HL-60 (cell line): ENCODE results near the gene STAT5B.

Experiments used
- DNase-seq, 2 experiments: peaks; one replicate each; pipeline ENCODE4 v3.0.0-alpha.2; 2010 to 2020; ENCODE audit warnings: low read depth in 1 of 2, low spot score in 1 of 2
- H3K27ac ChIP-seq: fragments of 250-450 bp; sonication (Bioruptor Pico); replicated peaks from 2 replicates; pipeline ENCODE4 v1.5.1; 2020; ENCODE audit warnings: mild to moderate bottlenecking, moderate library complexity
- H3K27me3 ChIP-seq: fragments of 250-450 bp; sonication (Bioruptor Pico); 2 replicates; pipeline ENCODE4 v1.5.1; 2021; ENCODE audit warnings: mild to moderate bottlenecking, moderate library complexity; ENCODE audit not compliant: insufficient read depth, poor library complexity, severe bottlenecking
- H3K4me3 ChIP-seq: replicated peaks from 2 replicates; pipeline ENCODE4 v1.5.1; 2011; ENCODE audit warnings: mild to moderate bottlenecking, control low read depth, low read length; ENCODE audit not compliant: insufficient read depth
- GABPA ChIP-seq: IDR thresholded peaks from 2 replicates; pipeline ENCODE4 v1.6.1; 2012; ENCODE audit warnings: low read depth
- POLR2AphosphoS5 ChIP-seq: IDR thresholded peaks from 2 replicates; pipeline ENCODE4 v1.6.1; 2012; ENCODE audit warnings: low read depth
- SPI1 ChIP-seq: IDR thresholded peaks from 2 replicates; pipeline ENCODE4 v1.6.1; 2012; ENCODE audit warnings: low read depth, mild to moderate bottlenecking, borderline replicate concordance
- TF ChIP-seq, protein P1 (sequence below): IDR thresholded peaks from one replicate; pipeline ENCODE4 v1.5.1; 2011; ENCODE audit warnings: low read length, control low read depth, inconsistent platforms; ENCODE audit not compliant: insufficient read depth
- TF ChIP-seq, protein P2 (sequence below): IDR thresholded peaks from 2 replicates; pipeline ENCODE4 v1.6.1; 2012; ENCODE audit warnings: low read depth; ENCODE audit not compliant: insufficient replicate concordance

The STAT5B gene

DNA sequence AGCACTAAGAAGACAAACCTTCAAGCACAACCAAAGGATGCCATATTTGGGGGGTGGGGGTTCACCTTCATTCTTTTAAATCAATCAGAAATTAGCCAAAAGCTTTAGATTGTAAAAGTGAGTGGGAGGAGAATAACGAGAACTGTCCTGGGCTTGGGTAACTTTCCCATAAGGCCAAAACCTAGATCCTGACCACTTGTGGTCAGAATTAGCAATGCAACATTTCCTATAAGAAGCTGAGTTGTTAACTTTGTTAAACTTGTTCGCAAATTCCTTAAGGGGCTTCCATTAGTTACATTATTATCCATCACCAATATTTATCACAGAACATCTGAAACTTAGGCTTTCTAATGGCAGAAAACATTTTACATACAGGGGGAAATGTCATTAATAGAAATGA lies 25.1 kb downstream of the STAT5B start:
- peak in 1 of 2 experiments; percentile 53 for DNase-seq
- no peaks in the 10 kb centered on the region for H3K27me3 ChIP-seq
- TF ChIP-seq, protein P1, sequence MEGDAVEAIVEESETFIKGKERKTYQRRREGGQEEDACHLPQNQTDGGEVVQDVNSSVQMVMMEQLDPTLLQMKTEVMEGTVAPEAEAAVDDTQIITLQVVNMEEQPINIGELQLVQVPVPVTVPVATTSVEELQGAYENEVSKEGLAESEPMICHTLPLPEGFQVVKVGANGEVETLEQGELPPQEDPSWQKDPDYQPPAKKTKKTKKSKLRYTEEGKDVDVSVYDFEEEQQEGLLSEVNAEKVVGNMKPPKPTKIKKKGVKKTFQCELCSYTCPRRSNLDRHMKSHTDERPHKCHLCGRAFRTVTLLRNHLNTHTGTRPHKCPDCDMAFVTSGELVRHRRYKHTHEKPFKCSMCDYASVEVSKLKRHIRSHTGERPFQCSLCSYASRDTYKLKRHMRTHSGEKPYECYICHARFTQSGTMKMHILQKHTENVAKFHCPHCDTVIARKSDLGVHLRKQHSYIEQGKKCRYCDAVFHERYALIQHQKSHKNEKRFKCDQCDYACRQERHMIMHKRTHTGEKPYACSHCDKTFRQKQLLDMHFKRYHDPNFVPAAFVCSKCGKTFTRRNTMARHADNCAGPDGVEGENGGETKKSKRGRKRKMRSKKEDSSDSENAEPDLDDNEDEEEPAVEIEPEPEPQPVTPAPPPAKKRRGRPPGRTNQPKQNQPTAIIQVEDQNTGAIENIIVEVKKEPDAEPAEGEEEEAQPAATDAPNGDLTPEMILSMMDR, result peak; percentile 30
- peak; percentile 9; the same call in 1 of the 2 replicates for TF ChIP-seq SPI1
- TF ChIP-seq, protein P2, sequence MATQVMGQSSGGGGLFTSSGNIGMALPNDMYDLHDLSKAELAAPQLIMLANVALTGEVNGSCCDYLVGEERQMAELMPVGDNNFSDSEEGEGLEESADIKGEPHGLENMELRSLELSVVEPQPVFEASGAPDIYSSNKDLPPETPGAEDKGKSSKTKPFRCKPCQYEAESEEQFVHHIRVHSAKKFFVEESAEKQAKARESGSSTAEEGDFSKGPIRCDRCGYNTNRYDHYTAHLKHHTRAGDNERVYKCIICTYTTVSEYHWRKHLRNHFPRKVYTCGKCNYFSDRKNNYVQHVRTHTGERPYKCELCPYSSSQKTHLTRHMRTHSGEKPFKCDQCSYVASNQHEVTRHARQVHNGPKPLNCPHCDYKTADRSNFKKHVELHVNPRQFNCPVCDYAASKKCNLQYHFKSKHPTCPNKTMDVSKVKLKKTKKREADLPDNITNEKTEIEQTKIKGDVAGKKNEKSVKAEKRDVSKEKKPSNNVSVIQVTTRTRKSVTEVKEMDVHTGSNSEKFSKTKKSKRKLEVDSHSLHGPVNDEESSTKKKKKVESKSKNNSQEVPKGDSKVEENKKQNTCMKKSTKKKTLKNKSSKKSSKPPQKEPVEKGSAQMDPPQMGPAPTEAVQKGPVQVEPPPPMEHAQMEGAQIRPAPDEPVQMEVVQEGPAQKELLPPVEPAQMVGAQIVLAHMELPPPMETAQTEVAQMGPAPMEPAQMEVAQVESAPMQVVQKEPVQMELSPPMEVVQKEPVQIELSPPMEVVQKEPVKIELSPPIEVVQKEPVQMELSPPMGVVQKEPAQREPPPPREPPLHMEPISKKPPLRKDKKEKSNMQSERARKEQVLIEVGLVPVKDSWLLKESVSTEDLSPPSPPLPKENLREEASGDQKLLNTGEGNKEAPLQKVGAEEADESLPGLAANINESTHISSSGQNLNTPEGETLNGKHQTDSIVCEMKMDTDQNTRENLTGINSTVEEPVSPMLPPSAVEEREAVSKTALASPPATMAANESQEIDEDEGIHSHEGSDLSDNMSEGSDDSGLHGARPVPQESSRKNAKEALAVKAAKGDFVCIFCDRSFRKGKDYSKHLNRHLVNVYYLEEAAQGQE, result no peak
- H3K4me3 ChIP-seq, result no peak overlapping the region
- H3K27ac ChIP-seq, result no peak overlapping the region

DNA sequence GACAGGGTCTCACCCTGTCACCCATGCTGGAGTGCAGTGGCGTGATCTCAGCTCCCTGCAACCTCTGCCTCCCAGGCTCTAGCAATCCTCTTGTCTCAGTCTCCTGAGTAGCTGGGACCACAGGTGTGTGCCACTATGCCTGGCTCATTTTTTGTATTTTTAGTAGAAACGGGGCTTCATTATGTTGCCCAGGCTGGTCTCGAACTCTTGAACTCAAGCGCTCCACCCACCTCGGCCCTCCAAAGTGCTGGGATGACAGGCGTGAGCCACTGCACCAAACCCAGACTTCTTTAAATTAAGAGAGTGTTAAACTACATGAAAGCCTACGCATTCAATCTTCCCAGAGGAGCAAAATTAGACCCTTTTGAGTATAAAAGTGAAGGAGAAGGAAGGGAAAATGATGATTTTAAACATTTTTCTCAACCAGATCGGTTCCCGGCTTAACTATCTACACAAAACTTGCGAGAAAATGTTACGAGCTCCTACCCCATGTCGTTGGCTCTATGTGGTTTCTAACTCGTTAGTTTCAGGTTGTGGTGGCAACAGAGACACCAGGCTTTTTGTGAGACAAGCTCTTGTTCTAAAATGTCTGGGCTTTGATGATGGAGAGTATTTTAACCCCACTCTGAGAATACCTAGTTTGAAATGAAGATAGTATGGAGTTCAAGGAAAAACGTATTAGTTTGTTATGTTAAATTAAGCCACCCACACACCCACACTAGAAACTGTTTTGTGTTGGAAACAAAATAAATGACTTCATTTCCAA lies 26.3 kb downstream of the STAT5B start:
- no peak for TF ChIP-seq GABPA
- TF ChIP-seq POLR2AphosphoS5, result no peak
- TF ChIP-seq, protein P2, result no peak
- TF ChIP-seq, protein P1, result no peak
- no peak for TF ChIP-seq SPI1
- H3K4me3 ChIP-seq, result no peak overlapping the region
- no peaks in the 10 kb centered on the region for H3K27me3 ChIP-seq
- H3K27ac ChIP-seq, result peak overlapping the region; percentile 71
- no peak for DNase-seq

DNA sequence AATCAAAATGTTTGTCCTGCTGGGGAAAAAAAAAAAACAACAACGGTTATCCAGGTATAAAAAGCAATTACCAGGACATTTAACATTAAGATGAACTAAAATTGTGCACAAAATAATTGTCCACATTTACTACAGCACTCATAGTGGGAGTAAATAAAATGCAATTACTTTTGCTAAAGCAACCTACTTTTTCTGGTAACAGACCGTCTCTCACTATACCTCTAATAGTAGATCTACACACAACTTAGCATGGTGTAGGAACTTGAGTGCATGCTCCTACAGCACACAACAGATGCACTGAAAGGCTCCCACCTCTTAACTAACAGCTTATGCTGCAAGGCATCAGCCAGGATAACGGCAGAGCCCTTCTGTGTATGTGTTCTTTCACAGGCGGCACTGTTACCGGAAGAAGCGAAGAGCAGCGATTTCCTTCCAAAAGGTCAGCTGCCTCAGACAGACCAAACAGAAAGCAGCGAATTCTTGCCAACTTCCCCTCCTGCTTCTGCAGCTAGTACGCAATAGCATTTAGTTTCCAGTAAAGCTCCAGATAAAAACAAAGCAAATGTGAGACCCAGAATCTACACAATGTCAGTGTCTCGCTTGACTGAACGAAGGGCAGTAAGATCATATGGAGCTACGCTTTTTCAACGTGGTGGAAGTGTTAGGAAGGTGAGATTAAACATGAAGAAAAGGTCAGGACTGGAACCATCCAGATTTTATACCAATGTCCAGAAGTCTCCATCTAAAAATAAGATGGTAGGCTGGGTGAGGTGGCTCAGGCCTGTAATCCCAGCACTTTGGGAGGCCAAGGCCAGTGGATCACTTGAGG lies 27.6 kb downstream of the STAT5B start:
- peak overlapping the region; percentile 71 for H3K27ac ChIP-seq
- H3K27me3 ChIP-seq, result no peaks in the 10 kb centered on the region
- peak; percentile 42; the same call in 1 of the 2 replicates for TF ChIP-seq GABPA
- TF ChIP-seq POLR2AphosphoS5, result peak; percentile 93
- TF ChIP-seq SPI1, result peak; percentile 85
- TF ChIP-seq, protein P1, result no peak
- TF ChIP-seq, protein P2, result peak; percentile 54
- H3K4me3 ChIP-seq, result peak overlapping the region; percentile 28
- DNase-seq, result peak; percentile 79 to 96
